Testis (tissue), 2 donors: Measurements from ENCODE around the gene MAB21L4.

Experiments used
- CTCF ChIP-seq, 3 experiments: fragments of 450-650 bp in 2 of 3; fragments of 200-600 bp in 1 of 3; sonication (generic) in 1 of 3; IDR thresholded peaks; one replicate each; pipeline ENCODE4 v1.5.1; 2016 to 2019; ENCODE audit warnings: antibody characterized with exemption in 3 of 3, mild to moderate bottlenecking in 2 of 3, moderate library complexity in 1 of 3
- POLR2A ChIP-seq: fragments of 450-650 bp; IDR thresholded peaks from one replicate; pipeline ENCODE4 v1.6.1; 2017; ENCODE audit warnings: antibody characterized with exemption, mild to moderate bottlenecking, moderate library complexity

- TF ChIP-seq CTCF (IDR thresholded peaks at IDR 0.05) (no peak), POLR2A (no peak)
Observed at GRCh38 chr2:240922982-240923537, 27.1 kb upstream of the MAB21L4 start.
